ENCODE results near the gene TAS1R1. TPM values are rescaled to one million over a fixed set of nuclear protein-coding genes. Genes with fewer than 3 reads are reported as not detected.

Gene TAS1R1
- total RNA-seq, 2 donors from 2014 or later = not detected

GRCh38 chr1:6613361-6614018, 58.4 kb downstream of the TAS1R1 start, which contains the start of gene PHF13:
PHF13 (plus strand) TSS chr1:6613731; CDS start chr1:6614067, 336 bp downstream.
- H3K4me3 ChIP-seq = peak within 1 kb of the TSS; percentile 95
- peak within 1 kb of the TSS; percentile 93 for H3K27ac ChIP-seq
- no peaks in the 10 kb centered on the region for H3K27me3 ChIP-seq
- peak; percentile 99 for DNase-seq
- H3K36me3 ChIP-seq = no peaks in the 10 kb centered on the region
- peak within 1 kb of the TSS; percentile 72 to 86 for H3K9ac ChIP-seq (ENCODE audit: low read depth in 2 of 2, low read length in 2 of 2)
- intact Hi-C loops (cut with DNase I) = no loop called here
- TF ChIP-seq CTCF (IDR thresholded peaks at IDR 0.05) = no peak
- no peaks in the 10 kb centered on the region for H3K9me3 ChIP-seq
- peaks cover 3% of the 10 kb centered on the region for H3K4me1 ChIP-seq

- peak; percentile 58 for DNase-seq
- Histone ChIP-seq H3K9me3 (no peaks in the 10 kb centered on the region), H3K27ac (peak overlapping the region; percentile 72), H3K27me3 (no peaks in the 10 kb centered on the region), H3K4me1 (peaks cover 3% of the 10 kb centered on the region), H3K4me3 (peak overlapping the region; percentile 95), H3K9ac (ENCODE audit: low read depth in 2 of 2, low read length in 2 of 2) (peak overlapping the region; percentile 61 to 86), H3K36me3 (no peaks in the 10 kb centered on the region)
- intact Hi-C loops (cut with DNase I) = no loop called here
- no peak for TF ChIP-seq CTCF (IDR thresholded peaks at IDR 0.05)
Observed at GRCh38 chr1:6614019-6614928, 59.2 kb downstream of the TAS1R1 start.

GRCh38 chr1:6614929-6615785, 60.0 kb downstream of the TAS1R1 start:
- H3K4me3 ChIP-seq = peak overlapping the region; percentile 95
- H3K4me1 ChIP-seq = peaks cover 3% of the 10 kb centered on the region
- no peak for TF ChIP-seq CTCF (IDR thresholded peaks at IDR 0.05)
- no peak for DNase-seq
- peak overlapping the region; percentile 72 for H3K27ac ChIP-seq
- peak overlapping the region; percentile 61 to 70 for H3K9ac ChIP-seq (ENCODE audit: low read depth in 2 of 2, low read length in 2 of 2)
- intact Hi-C loops (cut with DNase I) = no loop called here
- no peaks in the 10 kb centered on the region for H3K36me3 ChIP-seq
- no peaks in the 10 kb centered on the region for H3K9me3 ChIP-seq
- H3K27me3 ChIP-seq = no peaks in the 10 kb centered on the region

GRCh38 chr1:6619045-6619444, 63.9 kb downstream of the TAS1R1 start:
- no peak for TF ChIP-seq CTCF (IDR thresholded peaks at IDR 0.05)
- peaks cover 3% of the 10 kb centered on the region for H3K4me1 ChIP-seq
- no peak overlapping the region for H3K4me3 ChIP-seq
- no peak overlapping the region for H3K27ac ChIP-seq
- intact Hi-C loops (cut with DNase I) = no loop called here
- no peaks in the 10 kb centered on the region for H3K36me3 ChIP-seq
- no peak for DNase-seq
- H3K9ac ChIP-seq (ENCODE audit: low read depth in 2 of 2, low read length in 2 of 2) = no peak overlapping the region
- H3K9me3 ChIP-seq = no peaks in the 10 kb centered on the region
- H3K27me3 ChIP-seq = no peaks in the 10 kb centered on the region

Data from colonic mucosa (tissue), 4 donors.